Esophagus muscularis mucosa (tissue), 4 donors: ENCODE measurements around the gene WDR17.

ENCODE experiments used
- CTCF ChIP-seq, 3 experiments: fragments of 200-600 bp in 2 of 3; fragments of 450-650 bp in 1 of 3; sonication (generic) in 2 of 3; IDR thresholded peaks; one replicate each; pipeline ENCODE4 v1.5.1; 2017 to 2019; ENCODE audit warnings: antibody characterized with exemption in 3 of 3, mild to moderate bottlenecking in 2 of 3, moderate library complexity in 1 of 3
- EP300 ChIP-seq: sonication (generic); formaldehyde crosslinking; IDR thresholded peaks from one replicate; pipeline ENCODE4 v1.6.1; 2017; ENCODE audit warnings: antibody characterized with exemption
- POLR2A ChIP-seq: fragments of 450-650 bp; IDR thresholded peaks from one replicate; pipeline ENCODE4 v1.6.1; 2017; ENCODE audit warnings: antibody characterized with exemption, moderate library complexity, mild to moderate bottlenecking, low read depth
- POLR2AphosphoS5 ChIP-seq, 2 donors: sonication (generic); formaldehyde crosslinking; IDR thresholded peaks; one replicate each; pipeline ENCODE4 v1.6.1; 2017; ENCODE audit warnings: antibody characterized with exemption in 2 of 2

DNA sequence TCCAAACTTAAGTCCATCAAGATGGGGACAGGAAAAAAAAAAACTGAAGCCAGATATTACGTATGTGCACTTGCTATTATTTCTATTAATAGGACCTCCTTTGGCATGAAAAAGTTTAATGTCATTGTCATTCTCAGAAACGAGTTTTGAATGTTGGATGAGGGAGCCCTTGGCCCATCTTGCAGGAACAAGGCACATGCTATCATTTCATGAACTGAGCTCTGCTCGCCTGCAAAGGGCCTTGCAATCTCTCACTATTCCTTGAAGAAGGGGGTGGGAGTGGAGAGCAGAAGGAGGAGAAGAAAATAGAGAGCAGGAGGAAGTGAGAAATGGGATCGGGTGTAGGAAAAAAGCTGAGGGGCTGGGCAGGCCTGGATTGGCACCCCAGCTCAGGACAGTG, 164.0 kb downstream of the WDR17 start:
- TF ChIP-seq POLR2AphosphoS5 (IDR thresholded peaks at IDR 0.05): no peak
- no peak for TF ChIP-seq POLR2A
- no peak for TF ChIP-seq CTCF (IDR thresholded peaks at IDR 0.05)
- no peak for TF ChIP-seq EP300
